Measurements from ENCODE around the gene PADI4.

Gene PADI4

GRCh38 chr1:17307946-17308345, at the start of gene PADI4:
Gene PADI4, plus strand, starts transcription at chr1:17308197. Its CDS starts 26 bp downstream, at chr1:17308223.
- no peak for DNase-seq

GRCh38 chr1:17258758-17259130, 49.3 kb upstream of the PADI4 start:
- DNase-seq = no peak

- DNase-seq = no peak
Observed at GRCh38 chr1:17259233-17259873, 48.6 kb upstream of the PADI4 start.

- DNase-seq = no peak
Observed at GRCh38 chr1:17260264-17260663, 47.7 kb upstream of the PADI4 start.

GRCh38 chr1:17260738-17261137, 47.3 kb upstream of the PADI4 start:
- no peak for DNase-seq

GRCh38 chr1:17263936-17264335, 44.1 kb upstream of the PADI4 start:
- no peak for DNase-seq

GRCh38 chr1:17264470-17264869, 43.5 kb upstream of the PADI4 start:
- no peak for DNase-seq

- DNase-seq = no peak
Observed at GRCh38 chr1:17265162-17265561, 42.8 kb upstream of the PADI4 start.

GRCh38 chr1:17265950-17266349, 42.0 kb upstream of the PADI4 start:
- no peak for DNase-seq

GRCh38 chr1:17270891-17271765, 36.9 kb upstream of the PADI4 start:
- DNase-seq = no peak

- no peak for DNase-seq
Observed at GRCh38 chr1:17272066-17272465, 35.9 kb upstream of the PADI4 start.

GRCh38 chr1:17272646-17273045, 35.4 kb upstream of the PADI4 start:
- DNase-seq = no peak

GRCh38 chr1:17273096-17273495, 34.9 kb upstream of the PADI4 start:
- DNase-seq = no peak

- no peak for DNase-seq
Observed at GRCh38 chr1:17274186-17275170, 33.5 kb upstream of the PADI4 start.

GRCh38 chr1:17276568-17276967, 31.4 kb upstream of the PADI4 start:
- DNase-seq = no peak

- DNase-seq = no peak
Observed at GRCh38 chr1:17277511-17278159, 30.4 kb upstream of the PADI4 start.

GRCh38 chr1:17278996-17279830, 28.8 kb upstream of the PADI4 start:
- DNase-seq = no peak

- no peak for DNase-seq
Observed at GRCh38 chr1:17280436-17280835, 27.6 kb upstream of the PADI4 start.

GRCh38 chr1:17280894-17281293, 27.1 kb upstream of the PADI4 start:
- no peak for DNase-seq

GRCh38 chr1:17281775-17282181, 26.2 kb upstream of the PADI4 start:
- DNase-seq = no peak

GRCh38 chr1:17282836-17283235, 25.2 kb upstream of the PADI4 start:
- DNase-seq = no peak

- DNase-seq = no peak
Observed at GRCh38 chr1:17286646-17287045, 21.4 kb upstream of the PADI4 start.
